Endometrial microvascular endothelial cells (primary cell): Measurements from ENCODE around the gene BCAS1. TPM values are rescaled to one million over a fixed set of nuclear protein-coding genes. Genes with fewer than 3 reads are reported as not detected.

Experiments used
- in situ Hi-C: cut with HindIII; loops from 2 replicates; pipeline ENCODE4 v1.10.0; 2017; ENCODE audit warnings: low sequenced_read_pairs, low pct_unique_long_range_greater_than_20kb; ENCODE audit errors: inconsistent ontology term
- total RNA-seq: library from RNA; depleted of rRNA; stranded (reverse); fragments of >200 nt; gene quantifications from one replicate; pipeline ENCODE4 v1.2.3, GENCODE V29; 2015; ENCODE audit errors: inconsistent ontology term

BCAS1 gene
- total RNA-seq, 1 donor from 2014 or later, result not detected

DNA sequence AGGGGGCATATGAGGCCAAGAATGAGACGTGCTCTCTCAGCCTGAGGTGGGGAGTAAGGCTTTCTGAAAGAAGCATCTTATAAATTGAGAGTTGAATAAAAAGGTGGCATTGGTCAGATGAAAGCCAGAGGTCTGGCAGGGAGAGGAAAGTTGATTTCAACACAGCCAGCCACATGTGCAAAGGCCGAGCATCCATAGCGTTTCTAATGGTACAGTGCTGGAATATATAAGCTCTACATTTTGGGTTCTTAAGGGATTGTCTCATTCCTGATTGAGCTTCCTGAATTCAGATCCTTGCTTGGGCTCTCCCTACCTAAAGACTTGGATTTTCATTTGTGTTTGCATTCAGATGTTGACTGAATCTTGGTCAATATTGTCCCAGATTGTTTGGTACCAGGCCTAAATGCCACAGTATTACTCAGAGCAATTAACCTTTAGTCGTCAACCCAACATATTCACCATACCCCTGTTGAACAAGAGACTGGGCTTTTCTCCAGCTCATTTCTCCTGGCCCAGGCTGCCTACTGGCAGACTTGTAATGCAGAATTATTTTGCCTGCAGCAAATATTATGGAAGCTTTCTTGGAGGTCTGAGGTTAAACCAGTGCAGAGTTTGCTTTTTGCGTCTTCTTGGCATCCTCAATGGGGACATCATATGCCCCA lies 14.5 kb upstream of the BCAS1 start:
- in situ Hi-C loops, result no loop called here

DNA sequence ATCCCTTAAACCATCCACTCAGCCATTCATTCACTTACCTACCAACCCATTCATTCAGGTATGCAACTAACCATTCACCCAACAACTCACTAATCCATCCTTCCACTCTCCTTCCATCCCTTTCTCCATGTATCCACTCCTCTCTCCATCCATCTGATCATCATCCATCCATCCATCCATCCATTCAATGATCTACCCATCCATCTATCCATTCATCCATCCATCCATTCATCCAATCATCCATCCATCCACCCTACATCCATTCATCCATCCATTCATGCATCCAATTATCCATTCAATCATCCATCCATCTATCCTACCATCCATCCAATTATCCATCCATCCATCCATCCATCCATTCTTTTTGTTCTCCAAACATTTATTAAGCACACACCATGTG lies 13.8 kb upstream of the BCAS1 start:
- in situ Hi-C loops, result no loop called here

DNA sequence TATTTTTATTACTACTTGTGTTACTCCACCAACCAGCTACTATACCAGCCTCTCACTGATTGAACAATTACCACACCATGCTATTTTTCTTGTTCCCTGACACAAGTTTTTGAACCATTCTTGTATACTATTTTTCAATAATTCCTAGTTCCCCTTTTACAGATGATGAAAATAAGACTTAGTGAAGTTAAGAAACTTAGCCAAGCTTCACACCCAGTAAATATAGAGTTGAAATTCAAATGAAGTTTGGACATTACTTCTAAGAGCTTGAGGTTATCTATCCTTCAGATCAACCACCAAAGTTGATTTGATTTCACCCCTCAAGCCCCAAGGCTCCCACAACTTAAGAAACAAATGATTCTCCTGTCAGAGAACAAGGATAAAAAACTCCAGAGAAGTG lies 13.1 kb upstream of the BCAS1 start:
- in situ Hi-C loops, result no loop called here

DNA sequence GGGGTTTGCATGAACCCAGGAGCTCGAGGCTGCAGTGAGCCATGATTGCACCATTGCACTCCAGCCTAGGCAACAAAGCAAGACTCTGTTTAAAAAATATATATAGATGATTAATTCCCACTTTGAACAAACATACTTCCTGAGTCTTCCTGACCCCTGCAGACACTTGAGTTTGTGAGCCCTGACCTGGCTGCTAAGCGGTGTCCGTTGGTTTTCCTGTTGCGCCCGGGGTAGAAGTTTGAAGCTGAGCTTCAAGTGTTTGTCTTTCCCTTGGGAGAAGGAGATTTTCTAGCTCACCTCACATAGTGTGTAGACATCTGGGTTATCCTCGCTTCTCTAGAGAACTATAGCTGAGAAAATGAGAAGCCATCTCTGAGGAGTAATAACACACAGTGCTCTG lies 11.7 kb upstream of the BCAS1 start:
- in situ Hi-C loops, result no loop called here

DNA sequence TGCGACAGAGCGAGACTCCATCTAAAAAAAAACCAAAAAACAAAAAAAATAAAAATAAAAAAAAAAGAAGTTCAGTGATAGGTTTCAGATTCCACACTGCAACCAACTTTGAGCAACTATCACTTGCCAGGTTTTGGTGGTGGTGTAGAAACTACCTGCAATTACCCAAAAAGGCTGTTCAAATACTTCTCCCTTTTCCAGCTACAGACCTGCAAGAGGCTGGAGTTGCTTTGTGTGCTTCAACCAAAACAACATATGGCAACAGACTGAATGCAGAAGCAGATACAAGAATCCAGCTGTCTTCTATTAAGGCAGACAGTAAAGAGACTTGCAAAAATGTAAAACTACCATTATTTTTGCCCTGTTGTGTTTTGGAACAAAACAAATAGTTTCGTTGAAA lies 9.3 kb upstream of the BCAS1 start:
- in situ Hi-C loops, result no loop called here

DNA sequence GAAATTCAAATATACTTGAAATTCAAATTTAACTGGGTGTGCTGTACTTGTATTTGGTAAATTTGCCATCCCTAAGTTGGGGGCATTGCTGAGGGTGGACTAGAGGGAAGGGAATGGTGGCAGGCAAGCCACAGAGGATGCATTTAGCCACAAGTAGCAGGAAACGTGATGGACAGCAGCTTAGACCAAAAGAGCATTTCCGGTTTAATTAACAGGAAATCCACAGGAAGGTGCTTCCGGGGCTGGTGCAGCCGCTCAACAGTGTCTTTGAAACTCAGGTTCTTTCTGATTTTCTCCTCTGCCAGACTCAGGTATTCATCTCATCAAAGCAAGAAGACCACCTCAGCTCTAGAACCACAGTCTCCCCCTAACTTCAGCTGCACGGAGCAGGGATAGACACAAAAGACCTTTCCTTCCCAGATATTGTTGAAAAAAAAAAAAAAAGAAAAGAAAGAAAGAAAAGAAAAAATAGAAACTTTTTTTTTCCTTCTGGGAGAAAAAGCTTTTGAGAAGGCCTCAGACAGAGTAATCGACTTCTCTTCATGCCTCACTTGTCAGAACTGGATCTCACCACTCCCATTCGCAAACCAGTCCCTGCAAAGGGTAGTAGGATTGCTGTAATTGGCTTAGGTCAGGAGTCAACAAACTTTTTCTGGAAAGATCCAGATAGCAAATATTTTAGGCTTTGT lies 8.0 kb upstream of the BCAS1 start:
- in situ Hi-C loops, result no loop called here

DNA sequence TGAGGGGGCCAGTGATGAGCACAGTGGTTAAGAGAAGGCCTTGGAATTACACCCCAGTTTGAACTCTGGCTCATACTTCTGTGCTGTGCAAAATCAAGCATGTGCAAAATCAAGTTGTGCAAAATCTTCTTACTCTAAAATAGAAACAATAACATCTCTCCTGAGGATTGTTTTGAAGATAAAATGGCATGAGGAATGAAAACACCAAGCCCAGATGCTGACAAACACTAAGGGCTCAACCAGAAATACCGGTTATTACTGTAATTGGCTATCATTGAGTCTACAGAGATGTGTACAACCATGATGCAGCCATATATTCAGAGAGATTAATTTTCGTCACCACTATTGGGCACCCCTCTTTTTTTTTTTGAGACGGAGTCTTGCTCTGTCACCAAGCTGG lies 5.9 kb upstream of the BCAS1 start:
- in situ Hi-C loops, result no loop called here

DNA sequence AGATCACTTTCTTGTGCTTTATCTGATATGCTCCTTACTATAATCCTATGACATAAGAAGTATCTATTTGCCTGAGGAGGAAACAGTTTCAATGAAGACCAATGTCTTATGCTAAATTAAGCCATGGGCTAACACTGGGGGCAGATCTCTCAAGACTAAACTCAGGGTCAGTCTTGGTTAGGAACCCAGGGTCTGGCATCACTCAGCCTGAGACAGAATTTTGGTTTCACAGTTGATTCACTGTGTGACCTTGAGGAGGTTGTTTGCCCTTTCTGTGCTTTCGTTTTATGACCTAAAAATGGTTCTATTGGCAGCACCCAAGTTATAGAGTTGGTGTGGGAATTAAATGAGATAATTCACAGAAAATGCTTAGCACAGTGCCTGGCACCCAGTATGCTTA lies 4.9 kb upstream of the BCAS1 start:
- in situ Hi-C loops, result no loop called here

DNA sequence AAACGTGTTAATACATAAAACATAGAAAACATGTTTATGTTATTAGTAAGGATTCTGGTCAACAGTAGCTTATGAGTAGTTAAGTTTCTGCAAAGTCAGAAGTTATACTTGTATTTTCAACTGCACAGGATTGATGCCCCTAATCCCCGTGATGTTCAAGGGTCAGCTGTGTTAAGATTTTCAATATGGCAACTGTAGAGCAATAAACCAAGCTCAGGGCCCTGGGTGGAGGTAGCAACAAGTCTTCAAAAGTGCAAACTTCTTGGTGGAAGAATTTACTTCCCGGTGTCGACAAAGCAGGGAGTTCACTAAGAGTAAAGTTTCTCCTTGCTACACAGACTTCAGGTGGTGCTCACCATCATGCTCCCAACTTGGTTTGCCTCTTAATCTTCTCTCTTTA lies 4.1 kb upstream of the BCAS1 start:
- in situ Hi-C loops, result no loop called here

DNA sequence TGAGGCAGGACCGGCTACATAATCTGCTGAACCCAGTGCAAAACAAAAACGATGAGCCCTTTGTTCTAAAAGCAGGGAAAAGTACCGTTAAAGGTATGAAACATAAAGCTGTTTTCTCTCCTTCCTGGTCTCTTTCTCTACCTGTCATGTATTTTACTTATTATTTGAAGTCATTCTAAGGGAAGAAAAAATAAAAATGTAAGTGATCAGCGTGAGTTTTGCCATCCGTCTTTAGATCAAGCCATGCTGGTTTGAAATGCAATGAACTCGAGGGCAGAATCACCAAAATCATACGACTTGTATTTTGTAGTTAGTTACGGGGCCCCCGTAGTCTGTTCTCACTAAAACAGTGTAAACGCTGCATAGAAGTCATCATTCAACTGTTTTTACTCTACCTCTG lies 2.9 kb upstream of the BCAS1 start:
- in situ Hi-C loops, result no loop called here

DNA sequence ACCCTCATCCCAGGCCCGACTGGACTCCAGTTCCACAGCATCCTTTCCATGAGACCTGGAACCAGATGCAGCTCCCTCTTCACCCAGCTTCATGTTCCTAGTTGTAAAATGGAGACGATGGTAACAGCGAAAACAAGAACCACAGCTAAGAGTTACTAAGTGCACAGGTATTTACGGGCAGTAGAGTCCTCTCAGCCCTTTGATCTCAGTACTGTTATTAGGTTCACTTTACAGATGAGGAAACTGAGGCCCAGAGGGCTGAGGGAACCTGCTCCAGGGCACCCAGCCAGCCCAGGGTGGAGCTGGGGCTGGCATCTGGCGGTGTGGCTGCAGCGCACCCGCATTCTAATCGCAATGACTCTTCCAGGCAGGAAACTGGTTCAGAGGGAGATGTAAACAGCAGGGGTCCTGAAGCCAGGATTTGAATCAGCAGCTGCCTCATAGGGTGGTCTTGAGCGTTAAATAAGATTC lies 858 bp downstream of the BCAS1 start:
- in situ Hi-C loops, result no loop called here

DNA sequence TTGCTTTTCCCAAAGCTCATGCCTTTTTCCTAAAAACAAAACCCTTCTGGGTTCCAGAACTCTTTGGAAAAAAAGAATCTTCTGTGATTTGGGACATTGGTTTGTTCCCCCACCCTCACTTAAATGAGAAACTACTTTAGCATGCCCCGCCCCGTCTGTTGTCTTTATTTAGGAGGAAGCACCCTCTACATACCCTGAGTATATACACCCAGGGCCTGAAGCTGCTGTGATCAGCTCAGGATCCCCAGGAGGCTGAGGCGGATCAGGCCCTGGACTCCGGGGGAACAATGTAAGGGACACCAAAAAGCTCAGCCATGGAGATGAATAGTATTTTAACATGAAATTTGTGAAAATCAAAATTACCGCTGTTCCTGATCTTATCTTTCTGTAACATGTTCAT lies 1.4 kb downstream of the BCAS1 start:
- in situ Hi-C loops, result no loop called here

DNA sequence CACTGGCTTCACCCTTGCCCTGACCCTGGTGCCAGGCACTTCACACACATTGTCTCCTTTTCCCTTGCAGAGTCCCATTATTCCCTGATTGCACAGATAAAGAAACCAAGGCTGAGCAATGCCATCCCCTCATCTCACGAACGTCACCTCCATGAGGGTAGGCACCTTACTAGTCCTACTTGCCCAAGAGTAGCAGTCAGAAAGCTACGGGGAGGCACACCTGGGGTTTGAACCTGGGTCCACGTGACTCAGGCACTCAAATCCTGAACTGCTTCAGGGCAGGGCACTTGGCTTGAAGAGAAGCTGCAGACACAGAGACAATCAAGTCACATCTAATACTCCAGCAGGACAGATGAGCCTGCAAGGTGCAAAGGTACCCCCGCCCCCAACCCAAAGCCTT lies 1.9 kb downstream of the BCAS1 start:
- in situ Hi-C loops, result no loop called here

DNA sequence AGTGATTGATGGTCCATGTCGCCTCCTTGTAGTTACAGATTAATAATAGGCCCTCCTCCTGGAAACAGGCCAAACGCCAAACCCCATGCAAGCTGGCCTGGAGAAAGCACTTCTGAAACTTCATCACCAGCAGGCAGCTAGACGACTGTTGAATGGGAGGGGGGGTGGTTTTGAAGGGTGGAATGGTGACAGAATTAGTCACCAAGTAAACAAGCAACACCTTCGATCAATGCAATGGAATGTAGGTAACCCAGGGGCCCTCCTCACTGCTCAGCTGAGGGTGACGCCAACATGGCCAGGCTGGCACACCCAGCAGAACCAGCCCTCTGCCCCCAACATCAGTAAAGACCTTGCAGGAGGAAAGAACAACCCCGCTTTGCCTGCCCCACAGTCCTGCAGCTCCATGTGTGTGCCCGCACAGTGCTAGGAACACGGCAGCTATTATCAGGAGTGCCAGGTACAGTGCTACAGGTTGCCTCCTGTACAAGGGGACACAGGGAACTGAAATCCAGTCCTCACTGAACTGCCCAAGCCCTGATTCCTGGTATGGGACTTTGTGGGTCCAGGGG lies 2.7 kb downstream of the BCAS1 start:
- in situ Hi-C loops, result no loop called here

DNA sequence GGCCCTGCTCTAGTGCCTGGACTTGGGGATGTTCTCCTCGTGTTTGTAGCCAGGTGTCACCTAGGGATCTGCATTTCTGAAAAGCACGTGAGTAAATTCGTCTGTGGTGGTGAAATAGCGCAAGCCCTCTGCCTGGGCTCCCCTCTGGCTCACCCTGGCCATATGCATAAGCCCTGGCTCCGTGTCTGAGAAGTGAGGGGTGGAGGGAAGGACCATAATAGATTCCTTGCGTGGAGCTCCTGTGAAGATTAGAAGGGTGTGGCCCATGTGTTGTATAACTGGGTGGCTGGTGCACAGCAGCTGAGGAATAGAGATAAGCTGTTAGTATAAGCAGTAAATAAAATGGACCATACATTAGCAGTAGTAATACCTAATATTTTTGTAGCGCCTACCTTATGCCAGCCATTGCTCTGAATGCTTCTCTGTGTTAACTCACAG lies 4.8 kb downstream of the BCAS1 start:
- in situ Hi-C loops, result no loop called here

DNA sequence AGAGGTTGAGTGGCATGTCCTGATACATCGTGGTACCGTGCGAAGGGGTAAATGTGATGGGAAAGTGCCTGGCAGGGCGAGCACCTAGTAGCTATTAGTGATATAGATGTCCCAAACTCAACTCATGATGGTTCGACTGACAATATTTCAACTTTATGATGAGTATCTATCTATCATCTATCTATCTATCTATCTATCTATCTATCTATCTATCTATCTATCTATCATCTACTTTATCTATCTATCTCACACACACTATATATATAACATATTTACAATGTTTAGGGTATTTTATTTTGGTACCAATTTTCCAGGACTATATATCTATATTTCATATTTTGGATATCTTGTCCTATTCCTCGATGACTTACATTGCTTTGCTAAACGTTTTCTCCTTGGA lies 5.5 kb downstream of the BCAS1 start:
- in situ Hi-C loops, result no loop called here

DNA sequence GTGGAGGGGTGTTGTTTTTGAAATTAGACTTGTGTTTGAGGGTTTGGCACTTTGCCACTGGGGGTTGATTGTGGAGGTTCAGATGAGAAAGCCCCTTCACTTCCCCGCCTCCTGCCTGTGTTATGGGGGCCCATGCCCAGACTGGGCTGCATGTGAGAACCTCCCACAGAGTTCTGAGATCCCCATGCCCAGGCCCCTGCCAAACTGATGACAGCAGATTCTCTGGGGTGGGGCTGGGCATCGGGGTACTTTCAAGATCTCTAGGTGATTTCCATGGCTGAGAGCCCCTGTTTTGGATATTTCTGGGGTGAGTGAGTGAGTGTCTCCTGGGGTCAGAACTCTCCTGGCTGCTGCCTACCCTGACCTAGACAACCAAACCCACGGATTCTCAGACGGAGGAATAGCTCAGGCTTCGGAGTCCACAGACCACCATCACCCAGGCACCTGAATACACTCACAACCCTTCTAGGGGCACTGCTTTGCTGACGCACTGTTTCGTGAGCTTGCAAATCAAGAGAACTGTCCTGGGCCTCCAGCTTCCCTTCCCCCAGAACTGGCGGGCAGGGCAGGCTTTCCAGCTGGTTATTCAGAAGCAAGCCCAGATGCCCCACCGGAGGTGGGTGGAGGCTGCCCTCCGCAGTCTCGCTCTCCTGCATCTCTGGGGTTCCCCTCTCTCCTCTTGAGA lies 6.3 kb downstream of the BCAS1 start:
- in situ Hi-C loops, result no loop called here

DNA sequence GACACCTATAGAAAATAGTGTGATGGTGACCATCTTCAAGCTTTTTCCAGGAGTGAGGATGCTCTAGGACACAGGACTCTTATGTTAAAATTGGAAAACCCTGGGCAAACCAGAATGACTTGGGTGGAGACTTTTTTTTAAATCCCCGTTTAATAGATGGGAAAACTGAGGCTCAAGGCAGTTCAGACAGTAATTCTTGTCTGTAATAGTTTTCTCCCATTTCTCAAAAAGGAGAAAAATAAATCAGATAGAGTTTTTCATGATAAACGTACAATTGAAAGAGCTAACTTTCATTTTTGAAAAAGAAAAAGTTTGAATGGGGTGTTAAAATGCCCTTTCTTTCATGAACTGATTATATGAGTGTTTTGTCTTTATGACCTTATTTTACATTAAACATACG lies 6.8 kb downstream of the BCAS1 start:
- in situ Hi-C loops, result no loop called here

DNA sequence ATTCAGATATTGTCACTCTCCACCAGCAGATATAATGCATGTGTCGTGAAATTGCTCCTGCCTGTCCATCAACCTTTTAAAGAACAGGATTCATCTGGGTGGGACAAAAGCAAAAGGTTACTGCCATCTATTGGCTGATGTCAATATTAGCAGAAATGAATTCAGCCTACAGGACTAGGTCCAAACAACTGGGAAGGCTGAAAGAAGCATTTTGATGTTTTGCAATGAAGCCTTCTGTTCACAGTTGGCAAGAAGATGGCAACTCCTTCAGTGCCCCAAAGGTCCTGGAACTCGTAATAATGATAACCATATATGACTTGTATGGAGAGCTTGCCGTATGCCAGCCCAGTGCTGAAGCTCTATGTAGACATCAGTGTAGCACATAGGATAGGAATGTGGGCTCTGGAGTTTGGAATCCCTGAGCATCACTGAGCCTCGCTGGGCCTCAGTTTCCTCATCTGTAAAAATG lies 7.5 kb downstream of the BCAS1 start:
- in situ Hi-C loops, result no loop called here
